Endothelial cell (in vitro differentiated cells): ENCODE data around the gene HIGD2A. TPM values are rescaled to one million over a fixed set of nuclear protein-coding genes. Genes with fewer than 3 reads are reported as not detected.

Experiments
- DNase-seq: peaks from one replicate; pipeline ENCODE4 v3.0.0; 2021; ENCODE audit warnings: low spot score
- H3K27ac Mint-ChIP-seq: one replicate; pipeline ENCODE4 v1.8.0; 2021; ENCODE audit warnings: mixed read lengths, inconsistent platforms; ENCODE audit not compliant: unreplicated experiment
- H3K27me3 Mint-ChIP-seq: one replicate; pipeline ENCODE4 v1.8.0; 2021; ENCODE audit warnings: mild to moderate bottlenecking, moderate library complexity, mixed read lengths, inconsistent platforms; ENCODE audit not compliant: unreplicated experiment
- H3K36me3 Mint-ChIP-seq: one replicate; pipeline ENCODE4 v1.8.0; 2021; ENCODE audit warnings: mild to moderate bottlenecking, low read depth, mixed read lengths, inconsistent platforms; ENCODE audit not compliant: unreplicated experiment
- H3K4me1 Mint-ChIP-seq: one replicate; pipeline ENCODE4 v1.8.0; 2021; ENCODE audit warnings: mild to moderate bottlenecking, mixed read lengths, inconsistent platforms; ENCODE audit not compliant: unreplicated experiment
- H3K4me3 Mint-ChIP-seq: one replicate; pipeline ENCODE4 v1.8.0; 2021; ENCODE audit warnings: mild to moderate bottlenecking, mixed read lengths, inconsistent platforms; ENCODE audit not compliant: unreplicated experiment
- H3K9me3 Mint-ChIP-seq: one replicate; pipeline ENCODE4 v1.8.0; 2021; ENCODE audit warnings: mixed read lengths, inconsistent platforms; ENCODE audit not compliant: unreplicated experiment
- total RNA-seq: library from RNA; stranded (reverse); fragmentation: NEBNext Ultra II Directional; extraction: Animal tissue kit (Norgen Biotek cat#: 25700); gene quantifications from one replicate; pipeline ENCODE4 v1.2.1, GENCODE V29; 2021; ENCODE audit not compliant: unreplicated experiment
- TF ChIP-seq, protein P1 (sequence below): fragments of 200-600 bp; sonication (generic); IDR thresholded peaks from one replicate; pipeline ENCODE4 v1.5.0; 2021; ENCODE audit warnings: antibody characterized with exemption; ENCODE audit not compliant: unreplicated experiment

HIGD2A gene
- total RNA-seq, 1 donor from 2014 or later: 88.3 TPM

DNA sequence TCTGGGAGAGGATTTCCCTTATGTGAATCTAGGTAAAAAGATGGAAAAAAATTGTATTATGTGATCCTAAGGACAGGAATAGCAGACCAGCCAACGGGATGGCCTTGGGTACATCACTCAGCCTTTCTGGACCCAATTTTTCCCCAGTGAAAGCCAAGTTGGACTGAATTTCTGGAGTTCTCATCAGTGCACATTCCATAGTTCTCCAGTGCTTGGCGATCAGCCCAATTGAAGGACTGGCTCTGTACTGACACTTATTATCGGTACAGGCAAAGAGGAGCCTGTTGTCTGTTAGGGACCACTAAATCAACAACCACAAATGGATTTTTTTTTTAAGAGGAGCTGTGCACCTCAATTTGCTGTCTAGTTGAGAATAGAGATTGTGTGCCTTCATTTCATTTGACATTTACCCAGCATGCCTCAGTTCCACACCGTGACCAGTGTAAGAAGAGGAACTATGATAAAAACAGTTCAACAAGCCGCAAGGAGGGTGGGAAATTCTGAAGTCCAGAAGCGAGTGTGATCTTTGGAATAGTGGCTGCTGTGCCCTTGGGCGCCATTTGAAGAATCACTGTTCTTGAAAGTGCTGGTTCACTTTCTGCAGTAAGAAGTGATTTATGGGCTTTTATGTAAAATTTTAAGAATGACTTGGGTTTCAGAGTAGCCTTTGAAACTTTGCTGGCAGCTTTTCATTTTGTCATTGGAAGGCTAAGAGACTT, 15.3 kb upstream of the HIGD2A start:
- H3K27me3 Mint-ChIP-seq: no peaks in the 10 kb centered on the region
- H3K4me3 Mint-ChIP-seq: no peak overlapping the region
- no peaks in the 10 kb centered on the region for H3K4me1 Mint-ChIP-seq
- H3K9me3 Mint-ChIP-seq: no peaks in the 10 kb centered on the region
- peaks cover 4% of the 10 kb centered on the region for H3K36me3 Mint-ChIP-seq
- H3K27ac Mint-ChIP-seq: no peak overlapping the region
- no peak for DNase-seq
- TF ChIP-seq, protein P1, sequence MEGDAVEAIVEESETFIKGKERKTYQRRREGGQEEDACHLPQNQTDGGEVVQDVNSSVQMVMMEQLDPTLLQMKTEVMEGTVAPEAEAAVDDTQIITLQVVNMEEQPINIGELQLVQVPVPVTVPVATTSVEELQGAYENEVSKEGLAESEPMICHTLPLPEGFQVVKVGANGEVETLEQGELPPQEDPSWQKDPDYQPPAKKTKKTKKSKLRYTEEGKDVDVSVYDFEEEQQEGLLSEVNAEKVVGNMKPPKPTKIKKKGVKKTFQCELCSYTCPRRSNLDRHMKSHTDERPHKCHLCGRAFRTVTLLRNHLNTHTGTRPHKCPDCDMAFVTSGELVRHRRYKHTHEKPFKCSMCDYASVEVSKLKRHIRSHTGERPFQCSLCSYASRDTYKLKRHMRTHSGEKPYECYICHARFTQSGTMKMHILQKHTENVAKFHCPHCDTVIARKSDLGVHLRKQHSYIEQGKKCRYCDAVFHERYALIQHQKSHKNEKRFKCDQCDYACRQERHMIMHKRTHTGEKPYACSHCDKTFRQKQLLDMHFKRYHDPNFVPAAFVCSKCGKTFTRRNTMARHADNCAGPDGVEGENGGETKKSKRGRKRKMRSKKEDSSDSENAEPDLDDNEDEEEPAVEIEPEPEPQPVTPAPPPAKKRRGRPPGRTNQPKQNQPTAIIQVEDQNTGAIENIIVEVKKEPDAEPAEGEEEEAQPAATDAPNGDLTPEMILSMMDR: no peak

- no peak for DNase-seq
- no peak overlapping the region for H3K4me3 Mint-ChIP-seq
- H3K4me1 Mint-ChIP-seq: no peaks in the 10 kb centered on the region
- H3K36me3 Mint-ChIP-seq: peaks cover 12% of the 10 kb centered on the region
- no peaks in the 10 kb centered on the region for H3K9me3 Mint-ChIP-seq
- no peak overlapping the region for H3K27ac Mint-ChIP-seq
- no peaks in the 10 kb centered on the region for H3K27me3 Mint-ChIP-seq
- TF ChIP-seq, protein P1: no peak
These were observed 8.7 kb upstream of the HIGD2A start for GRCh38 chr5:176379881-176380280.

DNA sequence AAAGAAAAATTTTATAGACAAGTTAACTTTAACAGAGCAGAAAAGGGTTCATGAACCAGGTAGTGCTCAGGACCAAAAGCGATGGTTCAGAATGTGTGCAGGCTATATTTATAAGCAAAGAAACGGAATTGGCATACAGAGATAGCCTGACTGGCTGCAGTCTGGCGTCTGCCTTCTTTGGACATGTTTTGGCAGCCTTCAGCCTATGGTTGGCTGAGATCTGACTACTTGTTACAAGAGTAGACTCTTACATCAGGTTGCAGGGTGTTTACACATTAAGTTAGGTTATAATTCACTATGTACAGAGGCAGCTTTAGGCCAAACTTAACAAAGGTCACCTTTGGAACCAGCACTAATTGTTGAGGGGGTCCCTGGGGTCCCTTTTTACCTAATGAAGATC, 7.1 kb upstream of the HIGD2A start:
- DNase-seq: no peak
- no peaks in the 10 kb centered on the region for H3K27me3 Mint-ChIP-seq
- TF ChIP-seq, protein P1: no peak
- H3K9me3 Mint-ChIP-seq: no peaks in the 10 kb centered on the region
- no peak overlapping the region for H3K27ac Mint-ChIP-seq
- peaks cover 15% of the 10 kb centered on the region for H3K36me3 Mint-ChIP-seq
- H3K4me3 Mint-ChIP-seq: no peak overlapping the region
- no peaks in the 10 kb centered on the region for H3K4me1 Mint-ChIP-seq

GRCh38 chr5:176381979-176382378, 6.6 kb upstream of the HIGD2A start:
- H3K27me3 Mint-ChIP-seq: no peaks in the 10 kb centered on the region
- H3K36me3 Mint-ChIP-seq: peaks cover 15% of the 10 kb centered on the region
- no peak overlapping the region for H3K27ac Mint-ChIP-seq
- peaks cover under 1% of the 10 kb centered on the region for H3K4me1 Mint-ChIP-seq
- TF ChIP-seq, protein P1: no peak
- H3K4me3 Mint-ChIP-seq: no peak overlapping the region
- DNase-seq: no peak
- H3K9me3 Mint-ChIP-seq: no peaks in the 10 kb centered on the region

- no peak overlapping the region for H3K27ac Mint-ChIP-seq
- TF ChIP-seq, protein P1: no peak
- H3K4me3 Mint-ChIP-seq: no peak overlapping the region
- H3K9me3 Mint-ChIP-seq: no peaks in the 10 kb centered on the region
- no peak for DNase-seq
- peaks cover 7% of the 10 kb centered on the region for H3K4me1 Mint-ChIP-seq
- H3K27me3 Mint-ChIP-seq: no peaks in the 10 kb centered on the region
- peaks cover 15% of the 10 kb centered on the region for H3K36me3 Mint-ChIP-seq
These were observed 5.8 kb upstream of the HIGD2A start for GRCh38 chr5:176382721-176383120.
